ENCODE data around the gene CSRP1.

The CSRP1 gene

DNA sequence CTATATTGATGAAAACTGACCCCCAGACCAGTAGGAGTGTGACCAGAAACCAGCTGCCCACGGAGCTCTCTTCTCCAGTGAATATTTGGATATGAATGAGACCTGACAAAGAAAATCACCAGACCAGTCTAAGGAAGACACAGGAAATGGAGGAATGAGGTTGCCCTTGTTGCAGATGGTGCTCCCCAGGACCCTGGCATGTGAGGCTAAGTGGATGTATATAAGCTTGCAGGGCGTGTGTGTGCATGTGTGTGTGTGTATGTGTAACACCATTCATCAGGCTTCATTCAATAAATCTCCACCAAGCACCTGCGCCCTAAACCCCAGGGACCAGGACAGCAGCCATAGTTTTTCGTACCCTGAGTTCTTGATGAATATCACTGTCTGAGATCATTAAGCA, 52.3 kb downstream of the CSRP1 start:
- DNase-seq (ENCODE audit: low read depth) = no peak

DNA sequence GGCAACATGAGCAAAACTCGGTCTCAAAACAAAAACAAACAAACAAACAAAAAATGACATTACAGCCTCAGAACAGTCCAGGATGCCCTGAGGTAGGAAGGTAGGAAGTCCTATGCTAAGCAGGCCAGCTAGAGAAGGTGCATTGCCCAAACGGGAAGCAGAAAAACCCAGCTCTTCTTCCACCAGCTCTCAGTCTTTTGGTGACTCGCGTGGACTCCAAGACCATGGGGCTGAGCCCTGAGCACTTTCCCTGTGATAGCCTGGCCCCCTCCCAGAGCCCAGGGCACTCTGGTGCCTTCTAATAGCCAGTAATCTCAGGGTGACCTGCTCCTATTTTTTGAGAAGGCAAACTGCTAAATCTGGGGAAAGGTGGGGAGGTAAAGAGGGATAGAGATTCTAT, 54.1 kb downstream of the CSRP1 start:
- DNase-seq (ENCODE audit: low read depth) = no peak

DNA sequence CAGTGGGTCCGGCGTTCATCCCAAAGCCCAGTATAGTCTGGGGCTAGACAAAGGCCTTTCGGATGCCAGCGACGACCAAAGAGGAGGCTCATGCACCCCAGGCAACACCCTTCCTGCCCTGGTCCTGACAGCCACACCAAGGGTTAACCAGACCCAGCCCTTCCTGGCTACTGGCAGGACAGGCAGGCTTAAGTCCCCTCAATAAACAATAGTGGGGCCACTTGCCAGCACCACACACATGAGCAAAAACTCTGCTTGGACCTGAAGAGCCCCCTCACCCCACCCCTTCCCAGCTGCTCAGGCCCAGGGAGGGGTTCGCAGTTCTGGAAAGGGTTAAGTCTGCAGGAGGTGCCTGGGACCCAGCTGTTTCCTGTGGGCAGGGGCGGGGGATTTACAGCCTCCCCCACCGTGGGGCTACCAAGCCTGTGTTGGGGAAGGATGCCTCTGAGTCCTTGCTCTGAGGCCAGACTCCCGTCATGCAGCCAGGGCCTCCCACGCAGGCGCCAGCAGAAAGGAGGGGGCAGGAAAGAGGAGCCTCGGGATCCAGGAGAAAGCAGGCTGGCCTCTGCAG, 56.1 kb downstream of the CSRP1 start:
- no peak for DNase-seq (ENCODE audit: low read depth)

DNA sequence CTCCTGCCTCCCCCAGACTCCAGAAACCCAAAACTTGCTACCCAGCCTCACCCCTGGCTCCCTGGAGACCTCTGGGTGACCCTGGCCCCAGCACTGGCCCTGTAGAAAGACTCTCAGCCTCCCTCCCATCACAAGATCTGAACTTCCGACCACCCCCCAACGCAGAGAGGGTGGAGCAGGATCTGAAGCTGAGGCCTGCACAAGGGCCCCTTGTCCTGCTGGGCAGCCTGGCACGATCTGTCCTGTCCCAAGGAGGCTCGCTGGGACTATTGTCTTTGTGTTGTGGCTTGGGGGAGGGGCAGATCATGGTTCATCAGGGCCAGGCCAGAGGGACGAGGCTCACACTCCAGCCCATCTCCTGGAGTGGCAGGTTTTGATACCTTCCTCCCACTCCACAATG, 57.9 kb downstream of the CSRP1 start:
- no peak for DNase-seq (ENCODE audit: low read depth)

DNA sequence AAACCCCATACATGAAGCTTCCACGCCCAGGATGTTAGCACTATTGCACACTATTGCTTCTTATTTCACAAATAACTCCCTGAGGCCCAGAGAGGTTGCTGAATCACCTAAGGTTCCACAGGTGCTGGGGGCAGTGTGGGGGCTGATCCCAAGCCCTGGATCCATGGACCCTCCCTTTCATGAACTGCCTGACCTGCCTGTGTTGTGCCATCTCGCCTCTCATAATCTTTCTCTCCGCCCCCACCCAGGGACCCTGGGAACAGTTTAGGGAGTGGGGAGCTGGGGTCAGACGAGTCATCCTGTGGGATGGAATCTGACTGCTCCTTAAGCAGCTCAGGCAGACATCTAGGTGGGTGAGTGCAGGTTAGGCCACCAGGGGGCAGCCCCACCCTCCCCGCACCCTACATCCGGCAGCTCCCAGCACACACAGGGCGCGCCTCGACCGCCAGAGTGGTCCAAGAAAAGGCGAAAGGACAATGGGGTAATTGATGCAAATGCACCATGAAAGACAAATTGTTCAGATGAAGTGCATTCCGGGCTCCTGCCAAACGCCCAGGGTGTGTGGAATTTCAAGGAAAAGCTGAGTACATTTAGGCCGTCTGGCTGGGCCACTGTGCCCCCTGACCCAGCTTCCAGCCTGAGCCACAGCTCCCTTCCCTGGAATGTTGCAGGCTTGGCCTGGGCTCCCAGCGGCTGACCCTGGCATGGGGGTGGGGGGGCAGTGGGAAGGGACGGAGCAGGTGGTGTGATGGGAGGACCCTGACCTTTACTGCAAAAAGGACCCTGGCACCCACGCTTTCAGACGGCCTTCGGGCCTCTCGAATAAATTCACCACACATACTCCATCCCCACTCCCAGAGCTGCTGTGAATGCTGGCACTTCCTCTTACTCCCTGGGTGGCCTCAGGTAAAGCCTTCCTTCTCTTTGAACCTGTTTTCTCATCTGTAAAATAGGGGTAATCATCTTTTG, 58.7 kb downstream of the CSRP1 start:
- DNase-seq (ENCODE audit: low read depth) = no peak

DNA sequence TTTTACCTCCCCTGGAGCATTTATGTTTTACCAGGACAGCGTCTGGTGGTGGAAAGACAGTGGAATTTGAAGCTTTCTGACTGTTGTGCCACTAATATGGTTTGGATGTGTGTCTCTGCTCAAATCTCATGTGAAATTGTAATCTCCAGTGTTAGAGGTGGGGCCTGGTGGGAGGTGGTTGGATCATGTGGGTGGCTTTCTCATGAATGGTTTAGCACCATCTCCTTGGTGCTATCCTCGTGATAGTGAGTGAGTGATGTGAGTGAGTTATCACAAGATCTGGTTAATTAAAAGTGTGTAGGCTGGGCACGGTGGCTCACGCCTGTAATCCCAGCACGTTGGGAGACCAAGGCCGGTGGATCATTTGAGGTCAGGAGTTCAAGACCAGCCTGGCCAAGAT, 61.6 kb downstream of the CSRP1 start:
- no peak for DNase-seq (ENCODE audit: low read depth)

DNA sequence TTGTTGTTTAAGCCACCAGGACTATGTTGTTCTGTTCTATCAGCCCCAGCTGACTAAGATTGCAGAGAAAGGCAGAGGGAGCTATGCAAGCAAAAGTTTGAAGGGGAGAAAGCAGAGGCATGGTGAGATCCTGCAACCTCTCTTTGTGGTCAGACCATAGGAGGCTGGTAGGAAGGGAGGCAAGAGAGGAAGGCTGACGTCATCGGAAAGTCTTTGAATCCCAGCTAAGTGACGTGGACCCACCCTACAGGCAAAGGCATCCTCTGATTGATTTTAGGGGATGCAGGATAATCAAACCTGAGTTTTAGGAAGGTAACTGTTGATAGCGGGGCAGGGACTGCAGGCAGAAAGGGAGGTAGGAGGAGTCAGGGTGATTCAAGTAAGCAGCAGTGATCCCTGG, 62.1 kb downstream of the CSRP1 start:
- no peak for DNase-seq (ENCODE audit: low read depth)

DNA sequence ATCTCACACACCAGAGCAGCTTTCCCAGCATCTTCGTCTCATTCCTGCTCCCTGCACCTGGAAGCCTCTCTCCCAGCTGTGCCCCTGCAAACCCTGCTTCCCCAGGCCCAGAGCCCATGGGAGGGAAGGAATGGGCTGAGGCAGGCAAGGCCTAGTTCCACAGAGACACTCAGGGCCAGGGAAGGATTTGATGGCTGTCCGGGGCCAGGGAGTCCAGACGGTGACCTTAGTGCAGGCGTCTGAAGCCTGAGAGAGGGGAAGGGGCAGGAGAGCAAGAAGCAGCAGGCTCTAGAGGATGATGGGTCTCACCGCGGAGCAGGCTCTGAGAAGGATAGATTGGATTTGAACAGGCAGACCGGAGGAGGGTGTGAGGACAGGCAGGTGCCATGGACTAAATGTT, 63.2 kb downstream of the CSRP1 start:
- no peak for DNase-seq (ENCODE audit: low read depth)

DNA sequence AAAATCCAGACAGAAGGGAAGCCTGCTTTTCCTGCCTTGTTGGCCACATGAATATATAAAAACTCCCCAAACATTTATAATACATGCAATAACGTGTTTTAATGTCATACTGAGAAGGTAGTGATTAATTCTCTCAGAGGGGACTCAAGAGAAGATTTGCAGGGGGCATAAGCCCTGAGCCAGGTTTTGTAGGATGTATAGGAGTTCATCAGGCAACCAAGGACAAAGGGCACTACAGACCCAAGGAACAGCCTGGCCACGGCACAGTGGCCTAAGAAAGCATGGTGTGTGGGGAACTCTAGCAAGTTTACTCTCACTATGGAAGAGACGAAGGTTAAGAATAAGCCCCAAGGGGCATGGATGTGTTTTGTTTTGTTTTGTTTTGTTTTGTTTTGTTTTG, 70.0 kb downstream of the CSRP1 start:
- no peak for DNase-seq (ENCODE audit: low read depth)

DNA sequence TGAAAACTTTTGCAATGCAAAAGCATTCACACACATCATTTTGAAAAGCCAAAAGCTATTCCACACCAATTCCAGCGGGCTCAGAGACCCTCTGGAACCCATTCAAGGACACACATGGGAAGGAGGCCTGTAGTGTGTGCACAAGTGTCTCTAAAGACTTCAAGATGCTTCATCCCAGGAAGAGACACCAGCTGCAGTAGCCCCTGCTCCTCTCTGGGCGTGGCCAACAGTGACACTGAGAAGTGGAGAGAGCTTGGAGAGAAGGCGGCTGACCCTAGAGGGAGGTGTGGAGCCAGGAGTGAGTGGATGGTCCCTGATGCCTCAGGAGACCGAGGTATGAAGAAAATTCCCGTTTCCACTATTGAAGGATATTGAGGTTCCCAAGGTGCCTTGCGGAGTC, 70.5 kb downstream of the CSRP1 start:
- no peak for DNase-seq (ENCODE audit: low read depth)

DNA sequence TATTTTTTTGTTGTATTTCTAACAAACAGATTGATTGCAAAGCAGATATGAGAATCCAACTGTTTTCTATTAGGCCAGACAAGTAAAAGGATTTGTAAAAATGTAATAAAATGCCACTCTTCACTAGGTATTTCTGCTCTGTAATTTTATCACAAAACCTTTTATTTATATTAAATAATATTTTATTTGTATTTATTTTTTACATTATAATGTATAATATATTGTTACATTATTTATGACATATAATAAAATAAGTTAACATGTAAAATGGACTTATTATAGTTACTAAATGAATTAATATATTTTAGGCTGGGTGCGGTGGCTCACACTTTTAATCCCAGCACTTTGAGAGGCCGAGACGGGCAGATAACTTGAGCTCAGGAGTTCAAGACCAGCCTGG, 72.7 kb downstream of the CSRP1 start:
- DNase-seq (ENCODE audit: low read depth) = no peak

DNA sequence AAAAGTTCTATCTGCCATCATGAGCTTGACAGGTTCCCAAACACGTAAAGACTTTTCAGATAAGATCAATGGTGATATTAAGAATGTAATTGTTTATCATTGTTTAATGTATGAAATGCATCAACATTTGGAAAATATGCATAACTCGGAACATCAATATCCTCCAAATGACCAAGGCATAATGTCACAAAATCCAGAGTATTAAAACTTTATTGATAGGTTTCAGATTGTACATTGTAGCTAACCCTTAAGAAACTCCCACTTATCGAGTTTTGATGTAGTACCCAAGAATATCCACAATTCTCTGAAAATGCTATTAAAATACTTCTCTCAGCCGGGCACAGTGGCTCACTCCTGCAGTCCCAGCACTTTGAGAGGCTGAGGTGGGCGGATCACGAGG, 73.3 kb downstream of the CSRP1 start:
- DNase-seq (ENCODE audit: low read depth) = no peak

Measured in GM04504 (cell line).